Tibial nerve (tissue), 4 donors: ENCODE data around the gene SIGLEC14.

ENCODE experiments used
- CTCF ChIP-seq, 5 experiments: fragments of 200-600 bp in 3 of 5; fragments of 450-650 bp in 2 of 5; sonication (generic) in 3 of 5; IDR thresholded peaks; one replicate each; pipeline ENCODE4 v1.5.1; 2016 to 2019; ENCODE audit warnings: antibody characterized with exemption in 5 of 5, mild to moderate bottlenecking in 3 of 5, moderate library complexity in 2 of 5
- EP300 ChIP-seq, 2 donors: sonication (generic); formaldehyde crosslinking; IDR thresholded peaks; one replicate each; pipeline ENCODE4 v1.6.1; 2017; ENCODE audit warnings: antibody characterized with exemption in 2 of 2, mild to moderate bottlenecking in 1 of 2

DNA sequence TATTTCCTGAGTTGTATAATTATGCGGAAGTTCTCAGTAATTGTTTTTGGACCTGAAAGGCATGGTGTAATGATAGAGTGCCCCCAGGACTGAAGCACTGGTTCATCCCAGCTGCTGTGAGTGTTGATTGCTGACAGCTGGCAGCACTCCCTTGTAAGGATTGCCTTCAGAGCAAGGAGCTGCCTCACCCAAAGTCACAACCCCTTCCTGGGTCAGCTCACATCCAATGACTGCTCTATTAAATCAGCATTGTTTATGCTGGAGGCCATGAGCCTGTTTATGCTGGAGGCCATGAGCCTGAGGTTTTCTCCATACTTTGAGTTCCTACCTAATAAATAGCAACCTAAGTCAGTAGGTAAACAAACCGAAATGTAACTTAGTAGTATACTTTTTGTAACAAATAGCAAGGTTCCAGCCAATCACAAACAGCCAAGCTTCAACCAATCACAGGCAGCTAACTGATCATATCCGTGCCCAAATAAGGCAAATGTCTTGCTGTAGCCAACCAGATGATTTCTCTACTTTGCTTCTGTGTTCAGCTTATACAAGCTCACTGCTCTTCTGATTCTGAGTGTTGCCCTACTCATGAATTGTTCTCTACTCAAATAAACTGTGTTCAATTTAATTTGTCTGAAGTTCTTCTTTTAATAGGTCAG is 34.8 kb upstream of the SIGLEC14 start:
- TF ChIP-seq CTCF (IDR thresholded peaks at IDR 0.05), result no peak
- no peak for TF ChIP-seq EP300 (IDR thresholded peaks at IDR 0.05)
